Gastroesophageal sphincter (tissue), 4 donors: ENCODE data around the gene TNFSF15. TPM values are rescaled to one million over a fixed set of nuclear protein-coding genes. Genes with fewer than 3 reads are reported as not detected.

ENCODE experiments used
- ATAC-seq: fragments of 150-250 bp; one replicate; pipeline ENCODE4 v1.9.1; 2016; ENCODE audit warnings: mild to moderate bottlenecking, moderate library complexity
- H3K27ac ChIP-seq, 4 donors: fragments of 200-600 bp; sonication (generic) in 3 of 4; 1 replicate in 3 of 4; 2 replicates in 1 of 4; pipeline ENCODE4 v1.5.1; 2016 to 2019
- H3K27me3 ChIP-seq: fragments of 200-600 bp; sonication (generic); one replicate; pipeline ENCODE4 v1.5.1; 2019
- H3K36me3 ChIP-seq, 2 donors: fragments of 200-600 bp; sonication (generic); one replicate each; pipeline ENCODE4 v1.5.1; 2019; ENCODE audit warnings: control low read depth in 1 of 2
- H3K4me1 ChIP-seq, 3 donors: fragments of 200-600 bp; sonication (generic); 1 replicate in 2 of 3; 2 replicates in 1 of 3; pipeline ENCODE4 v1.5.1; 2016 to 2019; ENCODE audit warnings: control low read depth in 2 of 3
- H3K4me3 ChIP-seq, 2 donors: fragments of 200-600 bp; sonication (generic); one replicate each; pipeline ENCODE4 v1.5.1; 2019; ENCODE audit warnings: mild to moderate bottlenecking in 1 of 2, moderate library complexity in 1 of 2
- H3K9me3 ChIP-seq, 3 donors: fragments of 200-600 bp; sonication (generic); one replicate each; pipeline ENCODE4 v1.5.1; 2017 to 2019; ENCODE audit warnings: control low read depth in 2 of 3
- EP300 ChIP-seq: sonication (generic); formaldehyde crosslinking; IDR thresholded peaks from one replicate; pipeline ENCODE4 v1.6.1; 2017; ENCODE audit warnings: antibody characterized with exemption, mild to moderate bottlenecking
- POLR2A ChIP-seq, 2 donors: fragments of 450-650 bp; IDR thresholded peaks; one replicate each; pipeline ENCODE4 v1.6.1; 2017; ENCODE audit warnings: antibody characterized with exemption in 2 of 2, mild to moderate bottlenecking in 2 of 2, moderate library complexity in 1 of 2
- POLR2AphosphoS5 ChIP-seq: sonication (generic); formaldehyde crosslinking; IDR thresholded peaks from one replicate; pipeline ENCODE4 v1.6.1; 2017; ENCODE audit warnings: antibody characterized with exemption
- WGBS, 2 donors: methylation state at CpG; one replicate each; pipeline ENCODE4 v1.1.5; 2018; ENCODE audit warnings: low coverage in 1 of 2; 5-methylcytosine and 5-hydroxymethylcytosine counted together
- total RNA-seq, 4 donors: library from RNA; depleted of rRNA; stranded (reverse); fragments of >200 nt; gene quantifications; one replicate each; pipeline ENCODE4 v1.1.0, GENCODE V29; 2016
- TF ChIP-seq, protein P1 (sequence below), 4 experiments: fragments of 200-600 bp in 2 of 4; fragments of 450-650 bp in 2 of 4; sonication (generic) in 1 of 4; IDR thresholded peaks; one replicate each; pipeline ENCODE4 v1.5.1; 2017 to 2019; ENCODE audit warnings: antibody characterized with exemption in 4 of 4, mild to moderate bottlenecking in 2 of 4, moderate library complexity in 2 of 4

TNFSF15 gene
- total RNA-seq, 4 donors from 2014 or later = 0.13 to 0.27 (median 0.19) TPM

DNA sequence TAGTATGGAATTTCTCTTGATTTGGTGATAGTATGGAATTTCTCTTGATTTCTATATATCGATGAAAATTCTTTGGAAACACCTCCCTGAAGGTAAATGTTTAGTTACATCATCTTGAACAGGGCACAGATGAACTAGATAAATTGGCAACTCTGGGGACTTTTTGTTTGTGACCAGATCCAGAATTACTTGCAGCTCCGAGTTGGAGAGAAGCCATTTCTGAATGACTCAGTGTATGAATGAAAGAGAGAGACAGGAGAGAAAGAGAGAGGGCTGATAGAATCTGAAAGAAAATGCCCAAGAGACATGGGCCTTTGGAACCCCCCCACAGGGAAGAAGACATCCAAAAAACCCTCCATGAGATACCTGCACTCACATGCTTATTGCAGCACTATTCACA, 14.1 kb downstream of the TNFSF15 start:
- TF ChIP-seq POLR2AphosphoS5 (no peak), EP300 (no peak), POLR2A (IDR thresholded peaks at IDR 0.05) (no peak)
- TF ChIP-seq, protein P1, sequence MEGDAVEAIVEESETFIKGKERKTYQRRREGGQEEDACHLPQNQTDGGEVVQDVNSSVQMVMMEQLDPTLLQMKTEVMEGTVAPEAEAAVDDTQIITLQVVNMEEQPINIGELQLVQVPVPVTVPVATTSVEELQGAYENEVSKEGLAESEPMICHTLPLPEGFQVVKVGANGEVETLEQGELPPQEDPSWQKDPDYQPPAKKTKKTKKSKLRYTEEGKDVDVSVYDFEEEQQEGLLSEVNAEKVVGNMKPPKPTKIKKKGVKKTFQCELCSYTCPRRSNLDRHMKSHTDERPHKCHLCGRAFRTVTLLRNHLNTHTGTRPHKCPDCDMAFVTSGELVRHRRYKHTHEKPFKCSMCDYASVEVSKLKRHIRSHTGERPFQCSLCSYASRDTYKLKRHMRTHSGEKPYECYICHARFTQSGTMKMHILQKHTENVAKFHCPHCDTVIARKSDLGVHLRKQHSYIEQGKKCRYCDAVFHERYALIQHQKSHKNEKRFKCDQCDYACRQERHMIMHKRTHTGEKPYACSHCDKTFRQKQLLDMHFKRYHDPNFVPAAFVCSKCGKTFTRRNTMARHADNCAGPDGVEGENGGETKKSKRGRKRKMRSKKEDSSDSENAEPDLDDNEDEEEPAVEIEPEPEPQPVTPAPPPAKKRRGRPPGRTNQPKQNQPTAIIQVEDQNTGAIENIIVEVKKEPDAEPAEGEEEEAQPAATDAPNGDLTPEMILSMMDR (IDR thresholded peaks at IDR 0.05) = no peak

DNA sequence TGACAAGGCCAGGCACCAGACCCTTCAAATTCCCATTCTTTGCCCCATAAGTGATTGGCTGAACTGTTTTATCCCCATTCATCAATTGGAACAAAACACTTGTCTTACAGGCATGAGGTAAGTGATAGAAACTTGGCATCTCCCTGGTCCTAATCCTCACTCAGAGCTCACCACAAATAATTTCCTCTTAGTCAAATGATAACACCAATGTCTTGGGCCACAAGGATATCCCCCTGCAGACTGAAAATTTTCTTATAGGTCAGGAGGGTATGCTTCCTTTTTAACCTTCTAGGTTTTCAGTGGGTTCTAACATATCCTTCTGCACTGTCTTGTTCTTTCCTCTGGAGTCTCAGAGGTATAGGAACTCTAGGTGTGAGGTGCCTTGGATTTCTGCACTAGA, 14.5 kb downstream of the TNFSF15 start:
- H3K36me3 ChIP-seq = no peaks in the 10 kb centered on the region
- no peak for ATAC-seq
- H3K4me3 ChIP-seq = no peak overlapping the region
- H3K9me3 ChIP-seq = no peaks in the 10 kb centered on the region
- H3K27me3 ChIP-seq = no peaks in the 10 kb centered on the region
- no peak overlapping the region for H3K27ac ChIP-seq
- no peaks in the 10 kb centered on the region for H3K4me1 ChIP-seq
- TF ChIP-seq, protein P1 (IDR thresholded peaks at IDR 0.05) = no peak

More for the DNA sequence above, 14.1 kb downstream of the TNFSF15 start:
- ATAC-seq = no peak
- Histone ChIP-seq H3K36me3 (no peaks in the 10 kb centered on the region), H3K9me3 (no peaks in the 10 kb centered on the region), H3K27ac (no peak overlapping the region), H3K4me1 (no peaks in the 10 kb centered on the region), H3K27me3 (no peaks in the 10 kb centered on the region), H3K4me3 (no peak overlapping the region)
- 74 to 81% methylated on average over 2 of the region's 2 CpGs for WGBS, 2 donors

DNA sequence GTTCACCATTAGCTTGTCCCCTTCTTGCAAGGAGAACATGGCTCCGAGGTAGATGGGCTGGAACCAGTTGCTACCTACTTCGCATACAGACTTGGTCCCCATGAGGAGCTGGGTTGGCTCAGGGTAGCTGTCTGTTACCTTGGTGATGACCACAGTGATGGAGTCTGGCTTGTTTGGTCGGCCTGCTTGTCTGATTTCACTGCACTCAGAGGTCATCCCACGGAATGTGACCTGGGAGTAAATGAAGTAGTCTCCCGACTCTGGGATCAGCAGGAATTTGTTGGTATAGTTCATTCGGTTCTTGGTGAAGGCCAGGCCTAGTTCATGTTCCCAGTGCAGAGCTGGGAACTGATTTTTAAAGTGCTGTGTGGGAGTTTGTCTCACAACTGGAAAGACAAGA, 15.3 kb downstream of the TNFSF15 start:
- TF ChIP-seq EP300 = no peak
- no peak for TF ChIP-seq POLR2AphosphoS5
- TF ChIP-seq, protein P1 (IDR thresholded peaks at IDR 0.05) = no peak
- no peak for TF ChIP-seq POLR2A (IDR thresholded peaks at IDR 0.05)
- WGBS, 2 donors = 53 to 80% methylated on average over 1 to 3 of the region's 6 CpGs
- H3K36me3 ChIP-seq = no peaks in the 10 kb centered on the region
- H3K27ac ChIP-seq = no peak overlapping the region
- no peak overlapping the region for H3K4me3 ChIP-seq
- H3K9me3 ChIP-seq = no peaks in the 10 kb centered on the region
- H3K27me3 ChIP-seq = no peaks in the 10 kb centered on the region
- peaks cover 0 to 1% (median 0%) of the 10 kb centered on the region in 3 donors for H3K4me1 ChIP-seq
- ATAC-seq = no peak

DNA sequence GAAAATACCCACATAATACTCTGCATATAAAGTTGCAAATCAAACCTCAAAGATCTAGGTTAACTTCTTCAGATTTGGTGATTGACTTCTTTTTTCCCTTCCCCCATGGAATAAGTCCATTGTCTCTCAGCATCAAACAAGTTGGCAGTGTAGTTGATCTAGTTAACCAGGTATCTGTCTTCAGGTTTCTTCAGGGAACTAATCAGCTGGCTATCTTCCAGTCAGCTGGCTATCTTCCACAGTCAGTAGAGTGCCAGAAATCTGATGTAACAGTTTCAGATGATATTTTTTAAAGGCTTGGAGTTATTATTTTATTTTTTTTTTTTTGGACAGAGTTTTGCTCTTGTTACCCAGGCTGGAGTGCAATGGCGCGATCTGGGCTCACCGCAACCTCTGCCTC, 16.8 kb downstream of the TNFSF15 start:
- no peak for ATAC-seq
- Histone ChIP-seq H3K27me3 (no peaks in the 10 kb centered on the region), H3K4me1 (peaks cover 0 to 11% (median 4%) of the 10 kb centered on the region in 3 donors), H3K27ac (no peak overlapping the region), H3K9me3 (no peaks in the 10 kb centered on the region), H3K36me3 (no peaks in the 10 kb centered on the region), H3K4me3 (no peak overlapping the region)
- WGBS, 2 donors = 96 to 100% methylated on average over 3 of the region's 3 CpGs
- TF ChIP-seq EP300 (no peak), POLR2A (IDR thresholded peaks at IDR 0.05) (no peak), POLR2AphosphoS5 (no peak)
- TF ChIP-seq, protein P1 (IDR thresholded peaks at IDR 0.05) = no peak

GRCh38 chr9:114787781-114788498, 17.9 kb downstream of the TNFSF15 start:
- no peak for ATAC-seq
- WGBS, 2 donors = 82 to 90% methylated on average over 2 to 3 of the region's 4 CpGs

More at GRCh38 chr9:114787781-114788498, 17.9 kb downstream of the TNFSF15 start:
- Histone ChIP-seq H3K4me1 (peaks cover 0 to 11% (median 4%) of the 10 kb centered on the region in 3 donors), H3K27ac (no peak overlapping the region), H3K27me3 (no peaks in the 10 kb centered on the region), H3K9me3 (no peaks in the 10 kb centered on the region), H3K4me3 (no peak overlapping the region), H3K36me3 (no peaks in the 10 kb centered on the region)
- TF ChIP-seq POLR2A (IDR thresholded peaks at IDR 0.05) = no peak
- no peak for TF ChIP-seq EP300
- TF ChIP-seq, protein P1 (IDR thresholded peaks at IDR 0.05) = no peak
- TF ChIP-seq POLR2AphosphoS5 = no peak
